ENCODE measurements around the gene TMEM200A.

The TMEM200A gene

DNA sequence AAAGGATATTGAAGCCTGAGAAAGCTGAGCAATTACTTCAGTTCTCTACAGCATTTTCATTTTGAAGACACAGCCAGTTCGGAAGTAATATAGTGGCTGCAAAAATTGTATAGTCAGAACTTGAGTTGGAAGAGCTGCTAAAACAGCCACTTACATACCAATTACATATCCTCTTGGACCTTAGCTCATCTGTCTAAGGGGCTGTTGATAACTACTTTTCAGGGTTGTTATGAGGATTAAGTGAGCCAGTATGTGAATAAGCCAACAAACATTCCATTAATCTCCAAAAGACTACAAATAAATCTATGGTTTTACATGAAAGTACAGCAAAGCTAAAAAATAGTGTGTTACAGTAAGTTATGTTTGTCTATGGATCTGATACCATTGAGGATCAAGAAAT lies 59.7 kb downstream of the TMEM200A start:
- H3K79me2 ChIP-seq (ENCODE audit: low read length) = no peaks in the 10 kb centered on the region
- no peak for TF ChIP-seq CTCF (IDR thresholded peaks at IDR 0.05; ENCODE audit: low read depth, low read length)
- TF ChIP-seq EZH2phosphoT487 (IDR thresholded peaks at IDR 0.05; ENCODE audit: low read depth) = no peak

GRCh38 chr6:130426066-130426721 lies 60.4 kb downstream of the TMEM200A start:
- TF ChIP-seq CTCF (IDR thresholded peaks at IDR 0.05; ENCODE audit: low read depth, low read length) (no peak), EZH2phosphoT487 (IDR thresholded peaks at IDR 0.05; ENCODE audit: low read depth) (no peak)
- H4K20me1 ChIP-seq (ENCODE audit: insufficient read depth, low read length) = no peaks in the 10 kb centered on the region
- no peak overlapping the region for H3K4me3 ChIP-seq (ENCODE audit: low read length)
- no peaks in the 10 kb centered on the region for H3K36me3 ChIP-seq (replicated peaks; ENCODE audit: low read depth, low read length)
- H3K27ac ChIP-seq (ENCODE audit: low read length) = no peak overlapping the region
- H3K9ac ChIP-seq (ENCODE audit: low read length) = no peak overlapping the region
- no peaks in the 10 kb centered on the region for H3K9me3 ChIP-seq (ENCODE audit: insufficient read depth, low read length)
- no peak overlapping the region for H2AFZ ChIP-seq (ENCODE audit: low read depth, low read length)
- no peaks in the 10 kb centered on the region for H3K4me1 ChIP-seq (ENCODE audit: low read length)
- no peaks in the 10 kb centered on the region for H3K79me2 ChIP-seq (ENCODE audit: low read length)
- no peak overlapping the region for H3K4me2 ChIP-seq (ENCODE audit: low read length)
- no peaks in the 10 kb centered on the region for H3K27me3 ChIP-seq (ENCODE audit: low read depth, low read length)

More for the DNA sequence above, 59.7 kb downstream of the TMEM200A start:
- Histone ChIP-seq H3K4me3 (ENCODE audit: low read length) (no peak overlapping the region), H3K36me3 (replicated peaks; ENCODE audit: low read depth, low read length) (no peaks in the 10 kb centered on the region), H2AFZ (ENCODE audit: low read depth, low read length) (no peak overlapping the region), H3K9ac (ENCODE audit: low read length) (no peak overlapping the region), H3K27ac (ENCODE audit: low read length) (no peak overlapping the region), H3K4me1 (ENCODE audit: low read length) (no peaks in the 10 kb centered on the region), H3K9me3 (ENCODE audit: insufficient read depth, low read length) (no peaks in the 10 kb centered on the region), H3K4me2 (ENCODE audit: low read length) (no peak overlapping the region), H3K27me3 (ENCODE audit: low read depth, low read length) (no peaks in the 10 kb centered on the region), H4K20me1 (ENCODE audit: insufficient read depth, low read length) (no peaks in the 10 kb centered on the region)

DNA sequence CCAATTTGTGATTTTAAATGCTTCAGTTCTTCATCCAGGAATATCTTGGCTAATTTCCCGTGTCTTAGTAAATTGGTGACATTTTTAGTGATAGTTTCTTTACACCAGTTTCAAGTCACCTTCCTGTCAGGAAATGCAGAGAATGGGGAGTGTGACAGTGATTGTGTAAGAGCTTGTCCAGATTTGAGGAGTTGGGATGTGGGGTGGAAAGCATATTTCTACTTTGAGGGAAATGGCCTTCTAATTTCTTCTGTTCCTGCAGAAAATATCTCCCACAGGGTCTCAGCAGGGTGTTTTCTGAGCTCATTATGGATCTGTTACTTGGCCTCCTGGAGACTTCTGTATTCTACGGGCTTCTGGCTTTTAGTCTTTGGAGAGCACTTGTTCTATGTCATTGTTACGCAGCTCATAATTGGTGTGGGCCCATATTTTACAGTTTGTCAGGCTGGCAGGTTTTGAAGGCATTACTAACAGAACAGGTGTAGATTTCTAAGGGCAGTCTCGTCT lies 65.6 kb downstream of the TMEM200A start:
- H2AFZ ChIP-seq (ENCODE audit: low read depth, low read length) = no peak overlapping the region
- no peak overlapping the region for H3K9ac ChIP-seq (ENCODE audit: low read length)
- H3K9me3 ChIP-seq (ENCODE audit: insufficient read depth, low read length) = no peaks in the 10 kb centered on the region
- no peaks in the 10 kb centered on the region for H3K79me2 ChIP-seq (ENCODE audit: low read length)
- H3K4me2 ChIP-seq (ENCODE audit: low read length) = no peak overlapping the region
- H3K27ac ChIP-seq (ENCODE audit: low read length) = no peak overlapping the region
- no peaks in the 10 kb centered on the region for H4K20me1 ChIP-seq (ENCODE audit: insufficient read depth, low read length)
- H3K4me3 ChIP-seq (ENCODE audit: low read length) = no peak overlapping the region
- no peak for TF ChIP-seq EZH2phosphoT487 (IDR thresholded peaks at IDR 0.05; ENCODE audit: low read depth)
- no peak for TF ChIP-seq CTCF (IDR thresholded peaks at IDR 0.05; ENCODE audit: low read depth, low read length)
- no peaks in the 10 kb centered on the region for H3K27me3 ChIP-seq (ENCODE audit: low read depth, low read length)
- no peaks in the 10 kb centered on the region for H3K36me3 ChIP-seq (replicated peaks; ENCODE audit: low read depth, low read length)
- peaks cover 7% of the 10 kb centered on the region for H3K4me1 ChIP-seq (ENCODE audit: low read length)

GRCh38 chr6:130432838-130433237 lies 67.0 kb downstream of the TMEM200A start:
- Histone ChIP-seq H3K36me3 (replicated peaks; ENCODE audit: low read depth, low read length) (no peaks in the 10 kb centered on the region), H3K9me3 (ENCODE audit: insufficient read depth, low read length) (no peaks in the 10 kb centered on the region), H3K4me1 (ENCODE audit: low read length) (peaks cover 7% of the 10 kb centered on the region), H3K27me3 (ENCODE audit: low read depth, low read length) (no peaks in the 10 kb centered on the region), H3K4me2 (ENCODE audit: low read length) (no peak overlapping the region), H3K4me3 (ENCODE audit: low read length) (no peak overlapping the region), H2AFZ (ENCODE audit: low read depth, low read length) (no peak overlapping the region), H3K79me2 (ENCODE audit: low read length) (no peaks in the 10 kb centered on the region), H3K27ac (ENCODE audit: low read length) (no peak overlapping the region), H3K9ac (ENCODE audit: low read length) (no peak overlapping the region), H4K20me1 (ENCODE audit: insufficient read depth, low read length) (no peaks in the 10 kb centered on the region)
- TF ChIP-seq EZH2phosphoT487 (IDR thresholded peaks at IDR 0.05; ENCODE audit: low read depth) = no peak
- TF ChIP-seq CTCF (IDR thresholded peaks at IDR 0.05; ENCODE audit: low read depth, low read length) = no peak

Data from OCI-LY3 (cell line).